ENCODE results near the gene GPR137.
"Not testable (repeated sequence)": the region's sequence is repeated elsewhere in the genome, so short reads cannot be mapped to it uniquely, and the experiment has no call there.

Gene GPR137

DNA sequence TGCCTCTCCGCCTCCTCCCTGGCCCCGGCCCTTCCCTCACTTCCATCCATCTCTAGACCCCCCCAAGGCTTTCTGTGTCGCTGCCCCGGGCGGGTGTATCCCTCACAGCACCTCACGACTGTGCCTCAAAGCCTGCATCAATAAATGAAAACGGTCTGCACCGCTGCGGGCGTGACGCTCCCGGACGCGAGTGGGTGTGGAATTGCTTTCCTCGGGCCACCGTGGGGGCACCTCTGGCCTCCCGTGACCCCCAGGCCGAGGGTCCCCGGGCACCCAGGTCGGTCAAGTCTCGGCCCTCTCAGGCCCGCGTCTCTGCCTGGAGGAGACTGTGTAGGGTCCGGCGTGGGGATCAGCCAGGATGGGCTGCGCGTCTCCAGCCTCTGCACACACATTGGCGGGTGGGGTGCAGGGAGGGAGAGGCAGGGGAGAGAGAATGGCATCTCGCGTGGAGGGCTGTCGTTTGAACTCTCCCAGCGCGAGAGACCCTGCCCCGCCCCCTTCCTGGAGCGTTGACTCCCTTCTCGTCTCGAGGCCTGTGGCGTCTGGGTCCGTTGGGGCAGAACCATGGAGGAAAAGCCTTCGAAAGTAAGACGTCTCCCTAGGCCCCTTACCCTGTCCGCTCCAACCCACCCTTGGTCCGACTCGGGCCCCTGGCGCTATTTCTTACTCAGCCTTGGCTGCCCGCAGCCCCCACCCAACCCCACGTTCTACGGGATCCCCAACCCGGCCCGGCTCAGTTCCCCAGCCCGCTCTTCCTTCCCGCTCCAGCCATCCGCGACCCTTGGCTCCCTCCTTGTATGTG is 14.4 kb downstream of the GPR137 start, which contains the start of gene CATSPERZ:
CATSPERZ (plus strand) TSS at position 512 of the 802 bp plus-strand sequence; CDS start at position 565, 53 bp downstream.
- in situ Hi-C loops (cut with MboI; ENCODE audit: low sequenced_read_pairs): no loop called here

- in situ Hi-C loops (cut with MboI; ENCODE audit: low sequenced_read_pairs): no loop called here
Observed at GRCh38 chr11:64303109-64304031, 17.7 kb downstream of the GPR137 start.

DNA sequence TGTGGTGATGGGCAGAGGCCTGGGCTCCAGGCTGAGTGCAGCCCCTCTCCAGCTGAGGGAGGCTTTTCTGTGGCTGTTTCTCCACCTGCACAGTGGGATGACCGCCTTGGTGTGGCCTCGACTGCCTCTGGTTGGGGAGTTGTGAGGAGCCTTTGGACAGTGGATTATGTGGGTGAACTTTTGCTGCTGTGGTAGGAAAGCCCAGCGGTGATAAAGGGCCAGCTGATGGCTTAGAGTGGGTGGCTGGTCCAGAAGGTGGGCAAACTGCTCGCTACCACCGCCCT is 18.3 kb downstream of the GPR137 start:
- in situ Hi-C loops (cut with MboI; ENCODE audit: low sequenced_read_pairs): no loop called here

GRCh38 chr11:64304316-64305072 is 18.8 kb downstream of the GPR137 start:
- in situ Hi-C loops (cut with MboI; ENCODE audit: low sequenced_read_pairs): no loop called here

- in situ Hi-C loops (cut with MboI; ENCODE audit: low sequenced_read_pairs): no loop called here
Observed at GRCh38 chr11:64305075-64305690, 19.5 kb downstream of the GPR137 start, which contains the start of gene ESRRA. ESRRA (plus strand) TSS chr11:64305524; CDS start chr11:64307180, 1,656 bp downstream.

GRCh38 chr11:64305691-64306562 is 20.3 kb downstream of the GPR137 start:
- in situ Hi-C loops (cut with MboI; ENCODE audit: low sequenced_read_pairs): no loop called here

DNA sequence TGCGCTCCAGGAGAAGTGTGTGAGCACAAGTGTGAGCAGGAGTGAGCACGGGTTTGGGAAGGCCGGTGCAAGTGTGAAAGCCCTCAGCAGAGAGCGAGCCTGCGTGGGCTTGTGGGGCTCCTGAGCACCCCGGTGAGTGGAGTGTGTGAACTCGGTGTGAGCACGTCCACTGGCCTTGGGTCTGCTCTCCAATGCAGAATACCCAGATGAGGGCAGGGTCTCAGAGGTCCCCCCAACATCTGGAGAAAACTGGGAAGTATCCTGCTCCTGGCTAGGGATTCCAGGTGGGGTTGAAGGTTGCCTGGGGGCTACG is 20.9 kb downstream of the GPR137 start:
- in situ Hi-C loops (cut with MboI; ENCODE audit: low sequenced_read_pairs): no loop called here

DNA sequence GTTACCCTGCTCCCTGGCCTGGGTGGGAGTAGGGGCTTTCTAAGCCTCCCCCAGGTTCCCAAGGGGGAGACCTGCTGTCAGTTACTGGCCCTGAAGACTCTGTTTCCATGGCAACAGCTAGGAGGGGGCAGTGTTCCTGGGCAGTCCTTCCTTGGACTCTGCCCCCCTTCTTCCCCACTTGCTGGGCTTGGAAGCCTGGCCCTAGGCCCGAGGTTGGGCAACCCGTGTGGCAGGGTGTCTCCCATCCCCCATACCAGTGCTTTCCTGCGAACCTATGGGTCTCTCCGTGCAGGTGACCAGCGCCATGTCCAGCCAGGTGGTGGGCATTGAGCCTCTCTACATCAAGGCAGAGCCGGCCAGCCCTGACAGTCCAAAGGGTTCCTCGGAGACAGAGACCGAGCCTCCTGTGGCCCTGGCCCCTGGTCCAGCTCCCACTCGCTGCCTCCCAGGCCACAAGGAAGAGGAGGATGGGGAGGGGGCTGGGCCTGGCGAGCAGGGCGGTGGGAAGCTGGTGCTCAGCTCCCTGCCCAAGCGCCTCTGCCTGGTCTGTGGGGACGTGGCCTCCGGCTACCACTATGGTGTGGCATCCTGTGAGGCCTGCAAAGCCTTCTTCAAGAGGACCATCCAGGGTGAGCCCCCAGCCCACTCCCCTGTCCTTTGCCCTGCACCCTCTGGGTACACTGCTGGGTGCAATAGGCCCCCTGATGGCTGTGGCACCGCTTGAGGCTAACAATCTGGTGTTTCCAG is 21.4 kb downstream of the GPR137 start:
- in situ Hi-C loops (cut with MboI; ENCODE audit: low sequenced_read_pairs): no loop called here

- in situ Hi-C loops (cut with MboI; ENCODE audit: low sequenced_read_pairs): not testable (repeated sequence)
Observed at GRCh38 chr11:64307795-64308194, 22.1 kb downstream of the GPR137 start.

GRCh38 chr11:64312947-64313346 is 27.3 kb downstream of the GPR137 start:
- in situ Hi-C loops (cut with MboI; ENCODE audit: low sequenced_read_pairs): no loop called here

DNA sequence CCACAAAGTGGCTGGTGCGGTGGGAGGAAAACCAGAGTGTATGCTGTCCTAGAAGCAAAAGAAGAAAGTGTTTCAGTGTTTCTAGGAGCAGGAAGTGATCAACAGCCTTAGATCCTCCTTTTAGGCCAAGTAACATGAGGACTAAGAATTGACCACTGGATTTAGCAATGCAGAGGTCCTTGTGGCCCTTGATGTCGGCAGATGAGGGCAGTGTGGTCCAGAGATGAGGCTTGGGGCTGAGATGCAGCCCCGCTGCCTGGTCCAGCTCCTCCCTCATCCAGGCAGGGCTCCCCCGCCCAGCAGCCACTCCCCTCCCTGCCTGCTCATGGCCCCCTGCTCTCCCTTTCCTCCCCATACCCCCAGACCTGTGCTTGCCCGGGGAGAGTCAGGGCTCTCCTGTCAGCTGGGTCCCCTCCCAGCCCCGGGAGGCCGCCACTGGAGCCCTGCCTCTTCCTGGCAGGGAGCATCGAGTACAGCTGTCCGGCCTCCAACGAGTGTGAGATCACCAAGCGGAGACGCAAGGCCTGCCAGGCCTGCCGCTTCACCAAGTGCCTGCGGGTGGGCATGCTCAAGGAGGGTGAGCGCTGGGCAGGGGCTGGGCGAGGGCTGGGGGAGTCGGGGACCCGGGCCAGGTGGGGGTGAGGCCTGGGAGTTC is 28.0 kb downstream of the GPR137 start:
- in situ Hi-C loops (cut with MboI; ENCODE audit: low sequenced_read_pairs): no loop called here

GRCh38 chr11:64314146-64314804 is 28.6 kb downstream of the GPR137 start:
- in situ Hi-C loops (cut with MboI; ENCODE audit: low sequenced_read_pairs): no loop called here

GRCh38 chr11:64314805-64315561 is 29.3 kb downstream of the GPR137 start:
- in situ Hi-C loops (cut with MboI; ENCODE audit: low sequenced_read_pairs): no loop called here

- in situ Hi-C loops (cut with MboI; ENCODE audit: low sequenced_read_pairs): not testable (repeated sequence)
Observed at GRCh38 chr11:64315667-64316526, 30.2 kb downstream of the GPR137 start.

DNA sequence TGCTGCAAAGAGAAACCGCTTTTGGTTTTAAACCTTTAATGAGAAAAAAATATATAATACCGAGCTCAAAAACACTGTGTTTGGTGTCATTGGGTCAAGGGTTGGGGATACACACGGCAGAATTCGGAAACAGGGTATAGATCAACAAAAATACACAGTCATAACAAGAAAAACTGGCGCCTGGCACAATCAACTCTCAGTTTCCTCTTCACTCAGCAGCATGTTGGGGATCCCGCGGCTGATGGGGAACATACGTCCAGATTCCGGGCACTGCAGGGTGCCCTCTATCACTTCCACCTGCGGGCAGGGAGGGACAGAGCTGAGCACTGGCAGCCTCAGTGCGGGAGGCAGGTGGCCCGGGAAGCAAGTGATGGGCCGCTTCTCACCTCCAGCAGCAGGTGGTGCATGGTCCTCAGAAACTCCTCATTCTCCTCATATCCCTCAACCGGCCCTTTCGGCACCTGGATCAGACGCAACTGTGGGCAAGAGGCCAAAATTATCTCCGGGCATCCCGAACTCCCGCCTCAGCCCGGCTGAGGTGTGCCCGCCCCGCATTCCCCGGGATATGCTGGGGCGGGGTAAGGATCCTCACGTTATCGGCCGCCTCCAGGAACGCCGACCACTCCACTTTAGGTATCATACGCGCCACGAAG is 31.1 kb downstream of the GPR137 start:
- in situ Hi-C loops (cut with MboI; ENCODE audit: low sequenced_read_pairs): no loop called here
